ENCODE data around the gene LRMDA. TPM values are rescaled to one million over a fixed set of nuclear protein-coding genes. Genes with fewer than 3 reads are reported as not detected.

LRMDA gene
- total RNA-seq, 4 donors from 2014 or later = 1.5 to 15.7 (median 4.6) TPM

DNA sequence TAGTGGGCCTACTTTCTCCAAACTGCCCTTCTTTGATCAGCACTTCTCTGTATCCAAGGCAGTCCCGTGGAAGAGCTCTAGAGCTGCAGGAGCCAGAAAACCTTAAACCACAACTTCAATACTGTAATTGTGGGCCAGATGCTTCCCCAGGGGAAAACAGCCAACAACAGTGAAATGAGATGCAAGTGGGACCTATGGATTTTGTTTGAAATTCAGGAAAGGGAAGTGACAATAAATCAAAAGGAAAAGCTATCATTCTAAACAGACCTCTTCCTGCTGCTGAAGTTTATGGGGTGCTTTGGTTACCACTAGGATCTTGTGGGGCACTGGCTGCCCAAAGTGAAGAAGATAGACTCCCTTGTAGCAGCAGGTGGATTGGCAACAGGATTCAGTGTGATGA lies 1031.7 kb downstream of the LRMDA start:
- H3K4me3 ChIP-seq = no peak overlapping the region
- H3K4me1 ChIP-seq = peaks cover 0 to 12% of the 10 kb centered on the region in 2 donors
- H3K36me3 ChIP-seq = no peaks in the 10 kb centered on the region
- intact Hi-C loops (cut with DNase I; ENCODE audit: low total_unique reads) = no loop called here
- no peaks in the 10 kb centered on the region for H3K9me3 ChIP-seq
- H3K27ac ChIP-seq = no peak overlapping the region
- H3K27me3 ChIP-seq = no peaks in the 10 kb centered on the region
- TF ChIP-seq POLR2A (IDR thresholded peaks at IDR 0.05) (no peak), CTCF (IDR thresholded peaks at IDR 0.05) (no peak)
- DNase-seq = no peak

- no peaks in the 10 kb centered on the region for H3K4me1 ChIP-seq
- DNase-seq = no peak
- H3K27ac ChIP-seq = no peak overlapping the region
- H3K9me3 ChIP-seq = no peaks in the 10 kb centered on the region
- no peak for TF ChIP-seq POLR2A (IDR thresholded peaks at IDR 0.05)
- TF ChIP-seq CTCF (IDR thresholded peaks at IDR 0.05) = no peak
- H3K4me3 ChIP-seq = no peak overlapping the region
- intact Hi-C loops (cut with DNase I; ENCODE audit: low total_unique reads) = no loop called here
- H3K36me3 ChIP-seq = no peaks in the 10 kb centered on the region
- H3K27me3 ChIP-seq = no peaks in the 10 kb centered on the region
Observed at GRCh38 chr10:76466836-76467503, 1035.5 kb downstream of the LRMDA start.

DNA sequence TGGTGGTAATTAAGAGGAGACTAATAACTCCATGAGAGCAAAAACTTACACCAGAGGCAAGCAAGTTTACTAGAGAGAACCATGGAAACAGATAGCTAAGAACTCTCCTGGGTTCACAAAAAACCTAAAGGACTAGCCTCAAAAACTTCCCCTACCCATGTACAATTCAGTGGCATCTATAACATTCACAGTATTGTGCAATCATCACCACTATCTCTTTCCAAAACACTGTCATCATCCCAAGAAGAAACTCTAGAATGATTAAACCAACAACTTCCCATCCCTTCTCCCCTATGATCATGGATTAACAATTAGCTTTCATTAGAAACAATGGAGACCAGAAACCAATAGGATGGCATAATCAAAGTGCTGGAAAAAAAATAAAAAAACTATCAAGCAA lies 1038.3 kb downstream of the LRMDA start:
- H3K27ac ChIP-seq = no peak overlapping the region
- no peak overlapping the region for H3K4me3 ChIP-seq
- no peaks in the 10 kb centered on the region for H3K9me3 ChIP-seq
- DNase-seq = no peak
- no peaks in the 10 kb centered on the region for H3K36me3 ChIP-seq
- H3K27me3 ChIP-seq = no peaks in the 10 kb centered on the region
- TF ChIP-seq CTCF (IDR thresholded peaks at IDR 0.05) = no peak
- TF ChIP-seq POLR2A (IDR thresholded peaks at IDR 0.05) = no peak
- intact Hi-C loops (cut with DNase I; ENCODE audit: low total_unique reads) = no loop called here
- H3K4me1 ChIP-seq = no peaks in the 10 kb centered on the region

- no peaks in the 10 kb centered on the region for H3K9me3 ChIP-seq
- H3K4me1 ChIP-seq = no peaks in the 10 kb centered on the region
- no peak overlapping the region for H3K27ac ChIP-seq
- H3K27me3 ChIP-seq = no peaks in the 10 kb centered on the region
- H3K36me3 ChIP-seq = no peaks in the 10 kb centered on the region
- no peak for DNase-seq
- no peak overlapping the region for H3K4me3 ChIP-seq
- intact Hi-C loops (cut with DNase I; ENCODE audit: low total_unique reads) = no loop called here
- TF ChIP-seq CTCF (IDR thresholded peaks at IDR 0.05) (no peak), POLR2A (IDR thresholded peaks at IDR 0.05) (no peak)
Observed at GRCh38 chr10:76479103-76479790, 1047.8 kb downstream of the LRMDA start.

- TF ChIP-seq POLR2A (IDR thresholded peaks at IDR 0.05) = no peak
- TF ChIP-seq CTCF (IDR thresholded peaks at IDR 0.05) = no peak
- Histone ChIP-seq H3K4me3 (no peak overlapping the region), H3K4me1 (no peaks in the 10 kb centered on the region), H3K9me3 (no peaks in the 10 kb centered on the region), H3K27ac (no peak overlapping the region), H3K36me3 (no peaks in the 10 kb centered on the region), H3K27me3 (no peaks in the 10 kb centered on the region)
- intact Hi-C loops (cut with DNase I; ENCODE audit: low total_unique reads) = no loop called here
- no peak for DNase-seq
Observed at GRCh38 chr10:76481178-76481577, 1049.8 kb downstream of the LRMDA start.
